ENCODE results near the gene PARD3. TPM values are rescaled to one million over a fixed set of nuclear protein-coding genes. Genes with fewer than 3 reads are reported as not detected.

Gene PARD3
- total RNA-seq, 3 donors from 2014 or later (not counting 1 experiment from before 2014, with no cell fraction given), result 0.14 to 0.49 (median 0.38) TPM

DNA sequence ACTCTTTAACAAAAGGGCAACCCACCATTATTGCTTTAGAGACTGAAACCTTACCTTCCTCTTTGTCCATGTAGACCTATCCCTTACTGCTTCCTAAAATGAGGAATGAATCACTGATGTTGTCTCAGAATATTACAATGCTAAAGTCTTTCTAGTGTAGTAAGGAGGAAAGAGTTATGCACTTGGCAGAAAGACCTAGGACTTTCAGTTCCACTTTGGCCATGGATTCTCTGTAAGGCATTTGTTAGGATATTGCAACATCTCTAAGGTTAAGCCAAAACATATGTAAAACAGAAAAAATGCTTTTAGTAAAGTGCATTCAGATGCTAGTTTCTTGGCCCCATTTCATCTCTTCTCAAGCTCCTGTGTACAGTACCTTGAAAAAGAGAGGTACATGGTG is 230.9 kb downstream of the PARD3 start:
- H3K36me3 ChIP-seq (ENCODE audit: control insufficient read depth, insufficient read depth, low read length), result no peaks in the 10 kb centered on the region
- H3K9me3 ChIP-seq (ENCODE audit: control insufficient read depth, insufficient read depth, low read length), result no peaks in the 10 kb centered on the region
- Mint-ChIP-seq H3K4me1 (no peaks in the 10 kb centered on the region), H3K36me3 (no peaks in the 10 kb centered on the region), H3K27me3 (ENCODE audit: low read depth in 2 of 2) (peaks cover 0 to 5% of the 10 kb centered on the region in 2 donors), H3K9me3 (no peaks in the 10 kb centered on the region), H3K4me3 (no peak overlapping the region), H3K27ac (no peak overlapping the region)
- H3K4me1 ChIP-seq (ENCODE audit: control insufficient read depth, insufficient read depth, low read length), result no peaks in the 10 kb centered on the region
- intact Hi-C loops (cut with micrococcal nuclease), result no loop called here
- ATAC-seq (no peak), DNase-seq (no peak)
- H3K27ac ChIP-seq (ENCODE audit: low read length), result no peak overlapping the region
- TF ChIP-seq, protein P1, sequence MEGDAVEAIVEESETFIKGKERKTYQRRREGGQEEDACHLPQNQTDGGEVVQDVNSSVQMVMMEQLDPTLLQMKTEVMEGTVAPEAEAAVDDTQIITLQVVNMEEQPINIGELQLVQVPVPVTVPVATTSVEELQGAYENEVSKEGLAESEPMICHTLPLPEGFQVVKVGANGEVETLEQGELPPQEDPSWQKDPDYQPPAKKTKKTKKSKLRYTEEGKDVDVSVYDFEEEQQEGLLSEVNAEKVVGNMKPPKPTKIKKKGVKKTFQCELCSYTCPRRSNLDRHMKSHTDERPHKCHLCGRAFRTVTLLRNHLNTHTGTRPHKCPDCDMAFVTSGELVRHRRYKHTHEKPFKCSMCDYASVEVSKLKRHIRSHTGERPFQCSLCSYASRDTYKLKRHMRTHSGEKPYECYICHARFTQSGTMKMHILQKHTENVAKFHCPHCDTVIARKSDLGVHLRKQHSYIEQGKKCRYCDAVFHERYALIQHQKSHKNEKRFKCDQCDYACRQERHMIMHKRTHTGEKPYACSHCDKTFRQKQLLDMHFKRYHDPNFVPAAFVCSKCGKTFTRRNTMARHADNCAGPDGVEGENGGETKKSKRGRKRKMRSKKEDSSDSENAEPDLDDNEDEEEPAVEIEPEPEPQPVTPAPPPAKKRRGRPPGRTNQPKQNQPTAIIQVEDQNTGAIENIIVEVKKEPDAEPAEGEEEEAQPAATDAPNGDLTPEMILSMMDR (IDR thresholded peaks at IDR 0.05), result no peak
- H3K4me3 ChIP-seq (ENCODE audit: low read length), result no peak overlapping the region
- no peaks in the 10 kb centered on the region for H3K27me3 ChIP-seq (ENCODE audit: control insufficient read depth, insufficient read depth, low read length)

DNA sequence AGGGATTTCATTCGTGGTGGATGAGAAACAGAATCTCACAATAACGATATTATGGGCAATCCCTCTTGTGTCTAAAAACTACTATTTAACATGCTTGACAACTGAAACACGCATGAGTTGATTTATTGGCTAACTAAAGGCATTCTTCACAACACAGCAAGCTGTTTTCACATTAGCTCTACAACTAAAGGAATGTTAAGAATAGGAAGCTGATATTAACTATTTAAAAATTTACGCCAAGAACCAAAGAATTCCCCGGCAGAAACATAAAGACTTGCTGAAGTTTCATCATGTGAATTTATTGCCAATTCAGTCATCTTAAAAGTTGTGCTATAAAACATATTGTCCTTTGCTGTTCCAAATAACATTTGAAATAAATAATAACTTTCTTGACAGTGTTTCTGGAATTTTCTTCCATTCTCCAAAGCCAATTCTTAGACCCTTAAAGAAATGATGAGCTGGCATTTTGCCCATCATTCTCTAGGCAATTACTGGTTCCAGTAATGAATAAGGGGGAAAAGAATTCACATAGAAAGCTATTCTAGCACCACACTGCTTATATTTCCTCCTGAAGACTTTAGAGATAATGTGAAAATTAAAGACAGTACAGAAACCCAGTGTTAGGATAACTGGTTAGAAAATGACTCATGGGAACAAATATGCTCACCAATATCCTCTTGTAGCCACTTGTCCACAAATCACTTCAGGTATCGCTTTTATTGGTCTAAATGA is 233.1 kb downstream of the PARD3 start:
- 98% methylated on average over 6 of the region's 6 CpGs for WGBS (ENCODE audit: insufficient coverage)

DNA sequence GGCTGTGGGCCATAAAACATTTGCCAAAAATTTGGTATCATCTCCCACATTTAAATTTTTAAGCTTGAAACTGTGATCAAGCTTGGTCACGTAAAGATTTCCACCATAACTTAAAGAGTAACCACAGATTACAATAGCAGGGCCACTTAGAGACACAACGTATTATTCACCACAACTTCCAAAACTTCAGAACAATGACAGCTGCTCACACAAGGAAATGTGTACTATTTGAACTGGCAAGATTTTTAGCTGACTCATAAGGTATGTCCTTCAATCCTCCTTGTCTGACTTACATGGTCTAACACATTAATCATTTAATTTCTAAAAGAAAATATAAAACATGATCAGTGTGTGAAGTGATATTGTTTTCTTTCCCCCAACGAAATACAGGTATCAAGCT is 234.5 kb downstream of the PARD3 start:
- Mint-ChIP-seq H3K9me3 (no peaks in the 10 kb centered on the region), H3K4me1 (no peaks in the 10 kb centered on the region), H3K36me3 (no peaks in the 10 kb centered on the region), H3K4me3 (no peak overlapping the region), H3K27me3 (ENCODE audit: low read depth in 2 of 2) (peaks cover 0 to 3% of the 10 kb centered on the region in 2 donors), H3K27ac (no peak overlapping the region)
- H3K27ac ChIP-seq (ENCODE audit: low read length), result no peak overlapping the region
- H3K27me3 ChIP-seq (ENCODE audit: control insufficient read depth, insufficient read depth, low read length), result no peaks in the 10 kb centered on the region
- DNase-seq (no peak), ATAC-seq (no peak)
- intact Hi-C loops (cut with micrococcal nuclease), result no loop called here
- no peaks in the 10 kb centered on the region for H3K9me3 ChIP-seq (ENCODE audit: control insufficient read depth, insufficient read depth, low read length)
- TF ChIP-seq, protein P1 (IDR thresholded peaks at IDR 0.05), result no peak
- 49% methylated on average over 2 of the region's 3 CpGs for WGBS (ENCODE audit: insufficient coverage)
- H3K4me1 ChIP-seq (ENCODE audit: control insufficient read depth, insufficient read depth, low read length), result no peaks in the 10 kb centered on the region
- H3K36me3 ChIP-seq (ENCODE audit: control insufficient read depth, insufficient read depth, low read length), result no peaks in the 10 kb centered on the region
- no peak overlapping the region for H3K4me3 ChIP-seq (ENCODE audit: low read length)

More for the DNA sequence above, 233.1 kb downstream of the PARD3 start:
- H3K9me3 ChIP-seq (ENCODE audit: control insufficient read depth, insufficient read depth, low read length), result no peaks in the 10 kb centered on the region
- H3K4me1 ChIP-seq (ENCODE audit: control insufficient read depth, insufficient read depth, low read length), result no peaks in the 10 kb centered on the region
- TF ChIP-seq, protein P1 (IDR thresholded peaks at IDR 0.05), result no peak
- no peaks in the 10 kb centered on the region for H3K27me3 ChIP-seq (ENCODE audit: control insufficient read depth, insufficient read depth, low read length)
- H3K27ac Mint-ChIP-seq, result no peak overlapping the region
- DNase-seq (no peak), ATAC-seq (no peak)
- no peak overlapping the region for H3K27ac ChIP-seq (ENCODE audit: low read length)
- no peaks in the 10 kb centered on the region for H3K4me1 Mint-ChIP-seq
- no peaks in the 10 kb centered on the region for H3K9me3 Mint-ChIP-seq
- H3K4me3 ChIP-seq (ENCODE audit: low read length), result no peak overlapping the region
- no peak overlapping the region for H3K4me3 Mint-ChIP-seq
- intact Hi-C loops (cut with micrococcal nuclease), result no loop called here
- no peaks in the 10 kb centered on the region for H3K36me3 Mint-ChIP-seq
- H3K36me3 ChIP-seq (ENCODE audit: control insufficient read depth, insufficient read depth, low read length), result no peaks in the 10 kb centered on the region
- peaks cover 0 to 3% of the 10 kb centered on the region in 2 donors for H3K27me3 Mint-ChIP-seq (ENCODE audit: low read depth in 2 of 2)

DNA sequence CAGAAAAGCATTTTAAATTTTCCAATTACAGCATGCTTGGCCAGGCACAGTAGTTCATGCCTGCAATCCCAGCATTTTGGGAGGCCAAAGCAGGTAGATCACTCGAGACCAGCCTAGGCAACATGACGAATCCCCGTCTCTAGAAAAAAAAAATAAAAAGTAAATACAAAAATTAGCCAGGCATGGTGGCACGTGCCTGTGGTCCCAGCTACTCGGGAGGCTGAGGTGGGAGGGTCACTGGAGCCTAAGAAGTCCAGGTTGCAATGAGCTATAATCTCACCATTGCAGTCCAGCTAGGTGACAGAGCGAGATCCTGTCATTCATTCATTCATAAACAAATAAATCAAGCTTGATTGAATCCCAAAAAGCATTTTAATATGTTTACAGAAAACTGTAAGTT is 234.9 kb downstream of the PARD3 start:
- Histone ChIP-seq H3K9me3 (ENCODE audit: control insufficient read depth, insufficient read depth, low read length) (no peaks in the 10 kb centered on the region), H3K4me1 (ENCODE audit: control insufficient read depth, insufficient read depth, low read length) (no peaks in the 10 kb centered on the region), H3K27ac (ENCODE audit: low read length) (no peak overlapping the region), H3K36me3 (ENCODE audit: control insufficient read depth, insufficient read depth, low read length) (no peaks in the 10 kb centered on the region), H3K27me3 (ENCODE audit: control insufficient read depth, insufficient read depth, low read length) (no peaks in the 10 kb centered on the region), H3K4me3 (ENCODE audit: low read length) (no peak overlapping the region)
- peaks cover 0 to 3% of the 10 kb centered on the region in 2 donors for H3K27me3 Mint-ChIP-seq (ENCODE audit: low read depth in 2 of 2)
- no peaks in the 10 kb centered on the region for H3K4me1 Mint-ChIP-seq
- DNase-seq (no peak), ATAC-seq (no peak)
- WGBS (ENCODE audit: insufficient coverage), result 85% methylated on average over 5 of the region's 6 CpGs
- intact Hi-C loops (cut with micrococcal nuclease), result no loop called here
- no peak overlapping the region for H3K27ac Mint-ChIP-seq
- no peaks in the 10 kb centered on the region for H3K36me3 Mint-ChIP-seq
- H3K9me3 Mint-ChIP-seq, result no peaks in the 10 kb centered on the region
- H3K4me3 Mint-ChIP-seq, result no peak overlapping the region
- TF ChIP-seq, protein P1 (IDR thresholded peaks at IDR 0.05), result no peak
